Hematopoietic multipotent progenitor cell treated with erythropoietin and hydrocortisone succinate and interleukin-3 and kit ligand, for 4 days (in vitro differentiated cells): ENCODE measurements around the gene ADAMTS20.
"Not testable (repeated sequence)": the region's sequence is repeated elsewhere in the genome, so short reads cannot be mapped to it uniquely, and the experiment has no call there.

Experiments used
- DNase-seq: peaks from one replicate; pipeline ENCODE4 v3.0.0-alpha.2; 2015

Gene ADAMTS20, protein sequence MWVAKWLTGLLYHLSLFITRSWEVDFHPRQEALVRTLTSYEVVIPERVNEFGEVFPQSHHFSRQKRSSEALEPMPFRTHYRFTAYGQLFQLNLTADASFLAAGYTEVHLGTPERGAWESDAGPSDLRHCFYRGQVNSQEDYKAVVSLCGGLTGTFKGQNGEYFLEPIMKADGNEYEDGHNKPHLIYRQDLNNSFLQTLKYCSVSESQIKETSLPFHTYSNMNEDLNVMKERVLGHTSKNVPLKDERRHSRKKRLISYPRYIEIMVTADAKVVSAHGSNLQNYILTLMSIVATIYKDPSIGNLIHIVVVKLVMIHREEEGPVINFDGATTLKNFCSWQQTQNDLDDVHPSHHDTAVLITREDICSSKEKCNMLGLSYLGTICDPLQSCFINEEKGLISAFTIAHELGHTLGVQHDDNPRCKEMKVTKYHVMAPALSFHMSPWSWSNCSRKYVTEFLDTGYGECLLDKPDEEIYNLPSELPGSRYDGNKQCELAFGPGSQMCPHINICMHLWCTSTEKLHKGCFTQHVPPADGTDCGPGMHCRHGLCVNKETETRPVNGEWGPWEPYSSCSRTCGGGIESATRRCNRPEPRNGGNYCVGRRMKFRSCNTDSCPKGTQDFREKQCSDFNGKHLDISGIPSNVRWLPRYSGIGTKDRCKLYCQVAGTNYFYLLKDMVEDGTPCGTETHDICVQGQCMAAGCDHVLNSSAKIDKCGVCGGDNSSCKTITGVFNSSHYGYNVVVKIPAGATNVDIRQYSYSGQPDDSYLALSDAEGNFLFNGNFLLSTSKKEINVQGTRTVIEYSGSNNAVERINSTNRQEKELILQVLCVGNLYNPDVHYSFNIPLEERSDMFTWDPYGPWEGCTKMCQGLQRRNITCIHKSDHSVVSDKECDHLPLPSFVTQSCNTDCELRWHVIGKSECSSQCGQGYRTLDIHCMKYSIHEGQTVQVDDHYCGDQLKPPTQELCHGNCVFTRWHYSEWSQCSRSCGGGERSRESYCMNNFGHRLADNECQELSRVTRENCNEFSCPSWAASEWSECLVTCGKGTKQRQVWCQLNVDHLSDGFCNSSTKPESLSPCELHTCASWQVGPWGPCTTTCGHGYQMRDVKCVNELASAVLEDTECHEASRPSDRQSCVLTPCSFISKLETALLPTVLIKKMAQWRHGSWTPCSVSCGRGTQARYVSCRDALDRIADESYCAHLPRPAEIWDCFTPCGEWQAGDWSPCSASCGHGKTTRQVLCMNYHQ (N-terminal part only)

DNA sequence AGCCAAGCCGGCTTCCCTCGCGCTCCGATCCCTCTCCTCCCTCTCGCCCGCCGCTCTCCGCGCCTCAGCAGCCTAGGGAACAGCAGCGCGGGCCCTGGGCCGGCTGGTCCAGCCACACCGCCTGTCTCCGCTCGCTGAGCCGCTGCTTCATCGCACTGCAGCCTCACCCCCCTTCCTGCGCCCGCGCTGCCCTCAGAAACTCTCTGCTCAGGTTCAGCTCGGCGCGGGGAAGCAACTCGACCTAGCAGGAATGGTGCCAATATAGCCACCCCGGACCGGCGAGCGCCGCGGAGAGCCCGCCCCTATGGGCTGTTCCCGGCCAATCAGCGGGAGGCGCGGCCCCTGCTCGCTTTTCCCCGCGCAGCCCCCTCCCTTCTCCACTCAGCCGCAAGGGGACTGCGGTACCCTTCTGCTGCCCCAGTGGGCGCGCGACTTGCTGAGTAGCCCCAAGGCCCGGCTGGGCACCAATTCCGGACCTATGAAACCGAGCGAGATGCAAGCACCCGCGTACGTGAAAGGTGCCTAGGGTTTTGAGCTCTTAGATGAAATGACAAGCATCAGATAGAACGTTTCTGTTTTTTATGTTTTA is at the start of gene ADAMTS20:
Gene ADAMTS20 (minus strand): TSS at position 233 of the 589 bp plus-strand sequence. CDS start 282 bp downstream, outside the sequence.
- peak; percentile 6 for DNase-seq

DNA sequence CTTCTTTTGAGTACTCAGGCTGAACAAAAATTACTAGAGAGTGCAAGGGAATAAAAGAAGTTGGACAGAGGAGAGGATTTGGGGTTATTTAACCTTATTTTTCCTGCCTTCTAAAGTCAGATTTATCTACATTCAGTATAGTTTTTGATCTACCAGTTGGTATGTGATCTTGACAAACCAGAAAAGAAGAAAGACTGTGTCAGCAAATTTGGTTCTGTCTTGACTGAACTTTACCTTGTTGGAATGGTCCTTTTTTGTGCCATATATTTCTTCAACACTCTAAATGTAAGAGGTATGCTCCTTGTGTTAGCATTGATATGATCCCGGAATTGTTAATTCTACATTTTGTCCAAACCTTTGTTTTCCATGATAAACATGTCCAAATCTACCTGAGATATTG is 47.7 kb upstream of the ADAMTS20 start:
- DNase-seq: no peak

GRCh38 chr12:43599066-43599465 is 47.1 kb upstream of the ADAMTS20 start:
- DNase-seq: no peak

GRCh38 chr12:43590307-43590706 is 38.3 kb upstream of the ADAMTS20 start:
- DNase-seq: no peak

DNA sequence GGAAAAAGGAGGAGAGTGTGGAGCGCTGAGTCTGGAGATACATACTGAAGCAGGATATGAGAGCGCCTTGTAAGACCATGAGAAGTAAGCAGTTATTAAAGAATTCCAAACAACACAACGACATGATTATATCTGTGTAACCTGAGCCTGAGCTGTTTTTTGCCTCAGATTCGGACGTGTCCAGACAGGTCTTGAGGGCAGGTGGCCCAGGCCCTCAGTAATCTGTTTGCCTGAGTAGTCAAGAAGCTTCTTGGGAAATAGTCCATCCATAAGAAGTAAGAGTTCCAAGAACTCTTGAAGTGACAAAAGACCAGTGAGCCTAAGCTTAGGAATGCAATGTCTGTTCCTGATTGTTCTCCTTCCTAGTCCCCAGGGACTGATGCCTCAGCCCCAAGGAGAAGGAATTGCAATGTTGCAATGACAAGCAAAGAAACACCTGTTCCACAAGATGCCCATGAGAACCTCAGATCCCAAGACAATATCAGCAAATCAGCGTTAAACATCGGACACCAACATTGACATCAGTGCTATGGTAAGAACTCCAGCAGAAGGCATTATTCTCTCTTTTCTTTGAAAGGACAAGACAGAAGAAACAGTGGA is 34.7 kb upstream of the ADAMTS20 start:
- DNase-seq: no peak

DNA sequence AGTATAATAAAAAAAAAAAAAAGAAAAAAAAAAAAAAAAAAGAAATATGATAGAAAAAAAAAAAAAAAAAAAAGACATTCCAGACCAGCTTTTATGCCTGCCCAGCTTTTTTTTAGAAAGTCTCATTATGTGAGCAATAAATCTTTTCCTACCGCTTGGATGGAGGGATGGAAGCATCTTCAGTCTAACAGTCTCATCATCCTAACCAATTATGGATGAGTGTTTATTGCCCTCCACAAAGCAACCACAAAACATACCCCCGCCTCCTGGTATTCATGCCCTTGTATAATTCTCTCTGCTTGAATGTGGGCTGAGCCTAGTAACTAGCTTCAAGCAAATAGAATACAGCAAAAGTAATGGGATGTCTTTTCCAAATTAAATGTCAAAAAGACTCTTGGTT is 33.7 kb upstream of the ADAMTS20 start:
- DNase-seq: no peak

DNA sequence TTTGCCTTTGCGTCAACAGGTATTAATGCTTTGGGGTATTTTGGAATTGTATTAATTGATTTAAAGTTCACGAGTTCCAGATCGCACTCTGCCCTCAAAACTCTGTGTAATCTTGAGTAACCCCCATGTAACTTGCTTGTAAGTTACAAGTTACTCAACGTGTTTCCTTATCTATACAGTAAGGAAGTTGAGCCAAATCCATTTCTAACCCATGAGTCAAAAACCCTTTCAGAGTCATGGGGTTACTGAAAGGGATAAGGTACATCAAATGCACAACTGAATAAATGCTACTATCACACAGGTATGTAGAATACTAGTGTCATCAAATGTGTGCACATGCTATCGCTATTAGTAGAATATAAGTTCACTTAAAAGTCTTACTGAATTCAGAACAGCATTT is 28.6 kb upstream of the ADAMTS20 start:
- DNase-seq: no peak

GRCh38 chr12:43579206-43579605 is 27.2 kb upstream of the ADAMTS20 start:
- no peak for DNase-seq

DNA sequence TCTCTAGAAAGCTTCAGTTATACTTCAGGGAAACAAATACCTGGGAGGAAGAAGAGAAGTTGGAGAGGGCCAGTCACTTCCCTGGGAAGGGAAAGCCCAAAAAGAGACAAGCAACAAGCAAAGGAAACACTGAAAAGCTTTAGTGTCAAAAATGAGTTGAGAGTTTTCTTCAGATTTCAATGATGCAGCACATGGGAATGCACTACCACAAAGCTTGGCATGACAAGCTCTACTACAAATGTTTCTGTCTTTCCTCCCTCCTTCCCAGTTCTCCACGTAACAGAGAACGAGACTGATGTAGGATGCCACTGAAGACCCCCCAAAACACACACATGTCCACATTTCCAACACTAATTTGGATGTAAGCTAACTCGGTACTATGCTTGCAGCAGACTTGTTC is 26.8 kb upstream of the ADAMTS20 start:
- DNase-seq: no peak

- no peak for DNase-seq
These were observed 25.4 kb upstream of the ADAMTS20 start for GRCh38 chr12:43577381-43577780.

DNA sequence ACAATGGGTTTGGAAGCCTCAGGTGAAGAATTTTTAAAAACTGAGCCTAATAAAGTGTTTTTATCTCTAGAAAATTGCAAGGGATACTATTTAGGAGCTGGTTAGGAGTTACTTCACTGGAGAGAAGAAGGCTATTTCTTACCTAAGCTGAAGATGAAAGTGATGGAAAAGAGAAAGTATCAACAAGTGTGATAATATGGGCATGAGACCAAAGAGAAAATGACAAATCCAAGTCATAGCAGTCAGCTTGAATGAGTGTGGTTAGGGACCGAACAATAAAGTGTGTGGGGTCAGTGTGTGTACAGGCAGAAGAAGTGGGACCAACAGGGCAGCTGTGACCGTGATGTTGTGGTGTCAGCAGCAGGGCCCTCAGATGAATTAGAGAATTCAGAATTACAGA is 24.2 kb upstream of the ADAMTS20 start:
- DNase-seq: no peak

DNA sequence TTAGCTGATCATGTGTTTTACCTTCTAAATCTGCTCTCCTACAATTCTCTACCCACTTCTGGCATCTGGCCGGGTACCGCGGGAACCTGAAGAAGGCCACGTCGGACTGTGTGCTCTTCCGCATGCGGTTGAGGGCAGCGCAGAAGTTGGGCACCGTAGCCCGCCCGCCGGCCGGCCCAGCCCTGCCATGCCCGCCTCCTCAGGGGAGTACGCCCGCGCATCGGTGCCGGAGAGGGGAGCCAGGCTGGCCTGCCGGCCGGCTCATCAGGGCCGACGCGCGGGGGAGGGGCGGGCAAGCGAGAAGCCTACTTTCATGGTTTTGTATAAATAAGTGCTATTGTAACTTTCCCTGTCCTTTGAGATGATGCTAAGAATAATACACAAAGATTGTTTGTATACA is 19.9 kb upstream of the ADAMTS20 start:
- DNase-seq: no peak

- no peak for DNase-seq
These were observed 4.1 kb upstream of the ADAMTS20 start for GRCh38 chr12:43556057-43556456.

- DNase-seq: peak; percentile 5
These were observed 578 bp downstream of the ADAMTS20 start for GRCh38 chr12:43551279-43551970.

GRCh38 chr12:43550831-43551271 is 1.2 kb downstream of the ADAMTS20 start:
- DNase-seq: peak; percentile 1

- no peak for DNase-seq
These were observed 7.3 kb downstream of the ADAMTS20 start for GRCh38 chr12:43544703-43545102.

GRCh38 chr12:43540470-43540869 is 11.5 kb downstream of the ADAMTS20 start:
- DNase-seq: no peak

- DNase-seq: not testable (repeated sequence)
These were observed 14.3 kb downstream of the ADAMTS20 start for GRCh38 chr12:43537675-43538074.

GRCh38 chr12:43516045-43516444 is 36.0 kb downstream of the ADAMTS20 start:
- no peak for DNase-seq

GRCh38 chr12:43501703-43502102 is 50.3 kb downstream of the ADAMTS20 start:
- peak; percentile 50 for DNase-seq

GRCh38 chr12:43493261-43493797 is 58.7 kb downstream of the ADAMTS20 start:
- no peak for DNase-seq
